GM19099 (cell line): Measurements from ENCODE around the gene DLL4.

ENCODE experiments used
- POLR2A ChIP-seq: IDR thresholded peaks from 3 replicates; pipeline ENCODE4 v1.6.1; 2011; ENCODE audit warnings: low read depth; ENCODE audit not compliant: insufficient read length; ENCODE audit errors: extremely low read depth

The DLL4 gene

GRCh38 chr15:40930430-40931299 is 1.5 kb downstream of the DLL4 start:
- TF ChIP-seq POLR2A, result no peak

GRCh38 chr15:40931300-40932142 is 2.4 kb downstream of the DLL4 start:
- TF ChIP-seq POLR2A, result no peak

- no peak for TF ChIP-seq POLR2A
Measured at GRCh38 chr15:40932156-40932555, 3.0 kb downstream of the DLL4 start.

- no peak for TF ChIP-seq POLR2A
Measured at GRCh38 chr15:40932649-40933516, 3.7 kb downstream of the DLL4 start.

- TF ChIP-seq POLR2A, result no peak
Measured at GRCh38 chr15:40933517-40933902, 4.4 kb downstream of the DLL4 start.

GRCh38 chr15:40934457-40934856 is 5.3 kb downstream of the DLL4 start:
- TF ChIP-seq POLR2A, result no peak

- no peak for TF ChIP-seq POLR2A
Measured at GRCh38 chr15:40936234-40936708, 7.1 kb downstream of the DLL4 start.

- TF ChIP-seq POLR2A, result no peak
Measured at GRCh38 chr15:40936709-40937666, 7.8 kb downstream of the DLL4 start.

- no peak for TF ChIP-seq POLR2A
Measured at GRCh38 chr15:40937762-40938535, 8.8 kb downstream of the DLL4 start.

GRCh38 chr15:40938536-40938870 is 9.4 kb downstream of the DLL4 start:
- no peak for TF ChIP-seq POLR2A

GRCh38 chr15:40940296-40940801 is 11.2 kb downstream of the DLL4 start:
- no peak for TF ChIP-seq POLR2A

- TF ChIP-seq POLR2A, result no peak
Measured at GRCh38 chr15:40941068-40941527, 12.0 kb downstream of the DLL4 start.
